ENCODE results near the gene CPNE5. TPM values are rescaled to one million over a fixed set of nuclear protein-coding genes. Genes with fewer than 3 reads are reported as not detected.
A peak's percentile ranks its signal among the peaks of the same experiment; 100 is the strongest.

The CPNE5 gene
- total RNA-seq, 1 donor, result 0.18 TPM

DNA sequence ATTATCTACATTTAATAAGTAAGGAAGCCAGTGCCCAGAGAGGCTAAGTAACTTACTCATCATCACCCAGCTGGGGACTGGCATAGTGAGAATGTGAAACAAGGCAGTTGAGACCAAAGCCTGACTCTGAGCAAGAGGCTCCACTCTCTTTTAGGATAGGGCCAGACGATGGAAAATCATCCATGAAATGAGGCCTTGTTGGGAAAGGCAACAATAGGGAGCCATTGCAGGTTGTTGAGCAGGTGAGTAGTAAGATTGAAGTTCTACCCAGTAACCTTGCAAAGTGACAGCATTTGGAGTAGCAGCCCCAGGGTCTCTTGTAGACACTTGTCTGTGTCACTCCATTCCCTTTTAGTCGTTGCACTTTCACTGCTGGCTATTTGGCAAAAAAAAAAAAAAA lies 2.5 kb upstream of the CPNE5 start:
- no peak for DNase-seq (ENCODE audit: low read depth)
- TF ChIP-seq, protein P1, sequence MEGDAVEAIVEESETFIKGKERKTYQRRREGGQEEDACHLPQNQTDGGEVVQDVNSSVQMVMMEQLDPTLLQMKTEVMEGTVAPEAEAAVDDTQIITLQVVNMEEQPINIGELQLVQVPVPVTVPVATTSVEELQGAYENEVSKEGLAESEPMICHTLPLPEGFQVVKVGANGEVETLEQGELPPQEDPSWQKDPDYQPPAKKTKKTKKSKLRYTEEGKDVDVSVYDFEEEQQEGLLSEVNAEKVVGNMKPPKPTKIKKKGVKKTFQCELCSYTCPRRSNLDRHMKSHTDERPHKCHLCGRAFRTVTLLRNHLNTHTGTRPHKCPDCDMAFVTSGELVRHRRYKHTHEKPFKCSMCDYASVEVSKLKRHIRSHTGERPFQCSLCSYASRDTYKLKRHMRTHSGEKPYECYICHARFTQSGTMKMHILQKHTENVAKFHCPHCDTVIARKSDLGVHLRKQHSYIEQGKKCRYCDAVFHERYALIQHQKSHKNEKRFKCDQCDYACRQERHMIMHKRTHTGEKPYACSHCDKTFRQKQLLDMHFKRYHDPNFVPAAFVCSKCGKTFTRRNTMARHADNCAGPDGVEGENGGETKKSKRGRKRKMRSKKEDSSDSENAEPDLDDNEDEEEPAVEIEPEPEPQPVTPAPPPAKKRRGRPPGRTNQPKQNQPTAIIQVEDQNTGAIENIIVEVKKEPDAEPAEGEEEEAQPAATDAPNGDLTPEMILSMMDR (IDR thresholded peaks at IDR 0.05; ENCODE audit: insufficient read depth, low read length), result no peak
- H3K4me3 ChIP-seq (ENCODE audit: low read depth, low read length), result no peak overlapping the region

DNA sequence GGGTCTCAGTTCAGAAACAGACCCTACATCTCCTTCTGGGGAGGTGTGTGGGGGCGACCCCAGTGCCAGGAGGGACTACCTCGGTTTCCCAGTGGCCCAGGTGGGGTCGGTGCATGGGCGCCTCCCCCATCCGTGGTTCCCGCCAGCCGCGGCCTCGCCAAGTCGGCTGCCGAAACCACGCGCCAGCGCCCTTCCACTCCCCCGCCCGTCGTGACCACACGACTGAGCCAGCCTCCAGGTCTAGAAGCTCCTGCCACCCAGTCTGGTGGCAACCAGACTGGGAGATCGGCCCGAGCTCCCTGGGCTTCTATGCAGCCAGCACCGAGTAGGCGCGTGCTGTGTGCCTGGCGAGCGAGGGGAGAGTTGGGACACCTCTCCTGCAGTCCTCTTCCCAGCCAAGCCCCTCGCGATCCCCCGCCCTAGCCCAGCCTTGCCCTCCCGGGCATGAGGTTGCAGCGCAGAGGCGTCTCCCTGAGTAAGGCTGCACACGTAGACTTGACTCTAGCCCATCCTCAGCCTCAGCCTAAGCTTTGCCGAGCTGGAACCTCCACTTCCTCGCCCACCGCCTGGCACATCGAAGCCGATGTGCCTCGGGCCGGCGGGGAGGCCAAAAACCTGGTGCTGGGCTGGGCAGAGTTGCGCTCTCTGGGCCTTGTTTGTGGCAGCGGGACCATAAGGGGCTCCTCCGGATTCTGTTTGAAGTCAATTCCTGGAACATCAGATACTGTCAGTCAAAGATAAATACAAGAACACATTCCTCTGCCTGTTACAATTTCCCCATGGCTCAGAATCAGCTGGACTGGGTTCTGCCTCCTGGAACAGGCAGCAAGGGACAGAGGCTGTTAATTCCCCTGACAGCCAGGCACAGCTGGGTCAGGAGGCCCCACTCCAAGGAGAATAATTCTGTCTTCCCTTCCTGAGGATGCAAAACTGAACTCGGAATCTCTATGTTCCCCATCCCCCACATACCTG lies 1.5 kb upstream of the CPNE5 start:
- TF ChIP-seq, protein P1 (IDR thresholded peaks at IDR 0.05; ENCODE audit: insufficient read depth, low read length), result no peak
- no peak for DNase-seq (ENCODE audit: low read depth)
- H3K4me3 ChIP-seq (ENCODE audit: low read depth, low read length), result peak overlapping the region; percentile 60

DNA sequence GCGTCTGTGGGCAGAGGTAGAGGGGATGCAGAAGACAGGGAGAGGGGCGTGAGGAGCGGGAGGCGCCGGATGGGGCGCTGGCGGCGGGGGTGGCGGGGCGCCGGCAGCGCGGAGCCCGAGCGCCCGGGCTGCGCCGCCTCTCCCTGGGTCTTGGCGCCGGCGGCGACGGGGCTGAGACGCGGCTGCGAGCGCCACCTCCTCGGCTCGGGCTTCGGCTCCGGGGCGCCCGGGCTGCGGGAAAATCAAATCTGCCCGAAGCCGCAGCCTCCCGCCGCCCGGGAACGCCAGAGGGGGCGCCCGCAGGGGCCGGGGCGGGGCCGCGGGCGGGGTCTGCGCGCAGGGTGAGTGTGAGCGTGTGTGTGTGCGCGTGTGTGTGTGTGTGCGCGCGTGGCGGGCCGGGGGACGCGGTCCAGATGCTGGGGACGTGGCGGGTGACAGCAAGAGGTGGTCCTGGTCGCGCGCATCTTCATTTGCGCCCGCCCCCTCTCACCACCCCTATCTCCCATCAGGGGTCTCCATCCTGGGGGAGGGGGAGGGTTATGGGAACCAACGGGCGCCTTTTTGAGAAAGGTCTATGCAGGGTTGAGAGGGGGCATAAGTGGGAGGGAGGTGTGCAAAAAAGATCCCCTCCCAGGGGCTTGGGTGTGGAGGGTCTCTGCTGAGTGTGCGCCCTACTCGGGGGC lies 646 bp upstream of the CPNE5 start:
- peak; percentile 16 for DNase-seq (ENCODE audit: low read depth)
- H3K4me3 ChIP-seq (ENCODE audit: low read depth, low read length), result peak overlapping the region; percentile 60
- TF ChIP-seq, protein P1 (IDR thresholded peaks at IDR 0.05; ENCODE audit: insufficient read depth, low read length), result no peak

DNA sequence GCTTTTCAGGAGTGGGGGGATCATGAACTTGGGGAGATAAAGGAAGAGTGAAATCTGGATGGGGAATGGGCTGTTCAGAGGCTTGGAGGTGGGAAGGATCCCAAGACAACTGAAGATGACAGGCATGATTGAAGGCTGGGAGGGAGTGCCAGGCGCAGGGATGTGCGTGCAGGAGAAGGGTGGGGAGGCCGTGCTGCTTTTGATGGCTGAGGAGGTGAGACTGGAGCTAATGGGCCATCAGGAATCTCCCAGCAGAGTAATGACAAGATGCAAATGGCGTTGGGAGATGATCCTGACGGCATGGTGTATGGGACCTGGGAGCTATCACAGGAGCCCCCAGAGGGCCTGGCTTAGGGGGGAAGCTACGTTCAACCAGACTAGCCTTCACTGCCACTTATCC lies 1.6 kb downstream of the CPNE5 start:
- no peak for DNase-seq (ENCODE audit: low read depth)
- H3K4me3 ChIP-seq (ENCODE audit: low read depth, low read length), result no peak overlapping the region
- TF ChIP-seq, protein P1 (IDR thresholded peaks at IDR 0.05; ENCODE audit: insufficient read depth, low read length), result no peak

DNA sequence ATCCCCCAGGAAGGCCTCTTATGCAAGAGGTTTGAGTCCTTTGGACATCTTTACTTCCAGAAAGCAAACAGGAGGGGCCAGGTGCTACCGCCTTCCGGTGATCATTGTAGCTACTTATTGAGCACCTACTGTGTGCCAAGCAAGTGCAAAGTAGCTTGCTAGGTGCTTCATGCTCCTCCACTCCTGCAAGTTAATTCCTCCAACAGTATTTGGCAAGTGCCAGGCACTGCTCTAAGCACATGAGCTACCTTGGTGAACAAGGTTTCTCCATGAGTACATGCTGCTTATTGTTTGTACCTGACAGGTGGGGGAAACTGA lies 2.3 kb downstream of the CPNE5 start:
- no peak for DNase-seq (ENCODE audit: low read depth)
- TF ChIP-seq, protein P1 (IDR thresholded peaks at IDR 0.05; ENCODE audit: insufficient read depth, low read length), result no peak
- H3K4me3 ChIP-seq (ENCODE audit: low read depth, low read length), result no peak overlapping the region

DNA sequence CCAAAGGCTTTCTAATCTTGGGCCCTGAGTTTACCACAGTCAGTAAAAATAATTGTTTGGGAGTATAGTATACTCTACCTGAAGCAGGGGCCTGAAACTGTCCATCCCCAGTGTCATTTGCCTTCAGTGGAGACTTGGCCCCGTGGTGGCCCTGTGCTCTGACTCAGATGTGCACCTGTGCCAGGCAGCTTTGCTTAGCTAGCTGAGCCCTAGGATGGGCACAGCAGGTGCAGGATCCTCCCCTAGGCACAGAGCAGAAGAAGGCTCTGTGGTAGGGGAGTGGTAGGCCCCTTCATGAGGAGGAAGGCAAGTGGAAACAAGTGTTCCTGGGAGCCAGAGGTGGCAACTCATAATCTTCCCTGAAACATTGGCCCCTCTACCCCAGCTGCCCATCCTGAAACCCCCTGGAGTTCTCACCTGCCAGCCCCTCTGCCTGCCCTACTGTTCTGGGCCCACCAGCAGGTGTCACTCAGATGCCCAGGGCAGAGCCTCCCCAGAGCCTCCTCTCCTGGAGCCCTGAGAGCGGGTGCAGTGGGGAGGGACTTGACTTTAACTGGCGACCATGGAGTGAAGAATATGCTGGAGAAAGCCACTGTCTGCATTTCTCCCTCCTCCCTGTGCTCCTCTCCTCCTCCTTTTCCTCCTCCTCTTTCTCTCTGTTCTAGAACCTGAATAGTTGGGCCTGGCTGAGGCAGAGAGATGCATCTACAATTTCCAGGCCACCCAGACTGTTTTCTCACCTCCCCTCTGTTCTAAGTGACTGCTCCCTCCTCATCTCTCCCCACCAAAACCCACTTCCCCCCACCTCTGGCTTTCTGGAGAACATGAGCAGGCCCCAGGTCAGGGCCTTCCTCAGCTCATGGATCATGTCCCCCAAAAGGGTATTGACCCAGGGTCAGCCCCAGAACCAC lies 2.9 kb downstream of the CPNE5 start:
- H3K4me3 ChIP-seq (ENCODE audit: low read depth, low read length), result no peak overlapping the region
- no peak for DNase-seq (ENCODE audit: low read depth)
- TF ChIP-seq, protein P1 (IDR thresholded peaks at IDR 0.05; ENCODE audit: insufficient read depth, low read length), result no peak

Measured in fibroblast of the aortic adventitia (primary cell).